ENCODE measurements around the gene ELP4. TPM values are rescaled to one million over a fixed set of nuclear protein-coding genes. Genes with fewer than 3 reads are reported as not detected.

ELP4 gene
- total and polyA plus RNA-seq, 2 experiments from 2014 or later, result 16.2 to 20.1 TPM

- H3K9me3 ChIP-seq (ENCODE audit: low read depth), result no peaks in the 10 kb centered on the region
- no peak overlapping the region for H2AFZ ChIP-seq
- H3K4me1 ChIP-seq (ENCODE audit: insufficient read depth), result no peaks in the 10 kb centered on the region; the same call in 1 of the 2 replicates
- no peaks in the 10 kb centered on the region for H3K9me2 ChIP-seq (ENCODE audit: insufficient read depth)
- TF ChIP-seq EZH2 (IDR thresholded peaks at IDR 0.05; ENCODE audit: insufficient read depth, poor library complexity, severe bottlenecking), result no peak
- no peak for TF ChIP-seq EZH2phosphoT487 (IDR thresholded peaks at IDR 0.05; ENCODE audit: insufficient read depth, low read depth)
- no peaks in the 10 kb centered on the region for H3F3A ChIP-seq (ENCODE audit: insufficient read depth)
- no peaks in the 10 kb centered on the region for H4K20me1 ChIP-seq (ENCODE audit: insufficient read depth)
- in situ Hi-C loops (cut with MboI), result no loop called here
- WGBS, 2 experiments (ENCODE audit: low coverage in 1 of 2, low lambda C conversion rate in 2 of 2, missing lambda C conversion rate in 2 of 2), result 83 to 86% methylated on average over 1 of the region's 1 CpG
- DNase-seq, result no peak
- no peak overlapping the region for H3K4me3 ChIP-seq
- H3K9ac ChIP-seq, result no peak overlapping the region
- H3K27me3 ChIP-seq (replicated peaks; ENCODE audit: insufficient read depth), result no peaks in the 10 kb centered on the region
- no peaks in the 10 kb centered on the region for H3K36me3 ChIP-seq (ENCODE audit: low read depth)
- no peak overlapping the region for H3K4me2 ChIP-seq (ENCODE audit: unreplicated experiment)
- no peak overlapping the region for H3K27ac ChIP-seq
- H3K79me2 ChIP-seq (ENCODE audit: insufficient read depth), result no peaks in the 10 kb centered on the region
These were observed 189.5 kb downstream of the ELP4 start for GRCh38 chr11:31699066-31699465.

- TF ChIP-seq EZH2phosphoT487 (IDR thresholded peaks at IDR 0.05; ENCODE audit: insufficient read depth, low read depth) (no peak), EZH2 (IDR thresholded peaks at IDR 0.05; ENCODE audit: insufficient read depth, poor library complexity, severe bottlenecking) (no peak)
- Histone ChIP-seq H3K9me2 (ENCODE audit: insufficient read depth) (no peaks in the 10 kb centered on the region), H3K27me3 (replicated peaks; ENCODE audit: insufficient read depth) (no peaks in the 10 kb centered on the region), H3K9me3 (ENCODE audit: low read depth) (no peaks in the 10 kb centered on the region), H4K20me1 (ENCODE audit: insufficient read depth) (no peaks in the 10 kb centered on the region), H3K79me2 (ENCODE audit: insufficient read depth) (no peaks in the 10 kb centered on the region), H2AFZ (no peak overlapping the region), H3K36me3 (ENCODE audit: low read depth) (no peaks in the 10 kb centered on the region), H3K27ac (no peak overlapping the region), H3F3A (ENCODE audit: insufficient read depth) (no peaks in the 10 kb centered on the region), H3K9ac (no peak overlapping the region), H3K4me3 (no peak overlapping the region), H3K4me1 (ENCODE audit: insufficient read depth) (no peaks in the 10 kb centered on the region; the same call in 1 of the 2 replicates), H3K4me2 (ENCODE audit: unreplicated experiment) (no peak overlapping the region)
- WGBS, 2 experiments (ENCODE audit: low coverage in 1 of 2, low lambda C conversion rate in 2 of 2, missing lambda C conversion rate in 2 of 2), result 44 to 48% methylated on average over 1 of the region's 1 CpG
- DNase-seq, result peak; percentile 55
- in situ Hi-C loops (cut with MboI), result no loop called here
These were observed 193.4 kb downstream of the ELP4 start for GRCh38 chr11:31702966-31703365.

GRCh38 chr11:31706357-31706756, 196.8 kb downstream of the ELP4 start:
- H3K9me3 ChIP-seq (ENCODE audit: low read depth), result no peaks in the 10 kb centered on the region
- H3K9ac ChIP-seq, result no peak overlapping the region
- H3K4me1 ChIP-seq (ENCODE audit: insufficient read depth), result no peaks in the 10 kb centered on the region; the same call in 1 of the 2 replicates
- no peaks in the 10 kb centered on the region for H3K36me3 ChIP-seq (ENCODE audit: low read depth)
- no peak overlapping the region for H3K27ac ChIP-seq
- H3F3A ChIP-seq (ENCODE audit: insufficient read depth), result no peaks in the 10 kb centered on the region
- 97 to 98% methylated on average over 1 of the region's 1 CpG for WGBS, 2 experiments (ENCODE audit: low coverage in 1 of 2, low lambda C conversion rate in 2 of 2, missing lambda C conversion rate in 2 of 2)
- no peaks in the 10 kb centered on the region for H3K9me2 ChIP-seq (ENCODE audit: insufficient read depth)
- H3K4me2 ChIP-seq (ENCODE audit: unreplicated experiment), result no peak overlapping the region
- in situ Hi-C loops (cut with MboI), result no loop called here
- no peak for DNase-seq
- TF ChIP-seq EZH2phosphoT487 (IDR thresholded peaks at IDR 0.05; ENCODE audit: insufficient read depth, low read depth), result no peak
- no peak for TF ChIP-seq EZH2 (IDR thresholded peaks at IDR 0.05; ENCODE audit: insufficient read depth, poor library complexity, severe bottlenecking)
- no peak overlapping the region for H3K4me3 ChIP-seq
- H3K27me3 ChIP-seq (replicated peaks; ENCODE audit: insufficient read depth), result no peaks in the 10 kb centered on the region
- H2AFZ ChIP-seq, result no peak overlapping the region
- no peaks in the 10 kb centered on the region for H4K20me1 ChIP-seq (ENCODE audit: insufficient read depth)
- H3K79me2 ChIP-seq (ENCODE audit: insufficient read depth), result no peaks in the 10 kb centered on the region

GRCh38 chr11:31711137-31711536, 201.6 kb downstream of the ELP4 start:
- H4K20me1 ChIP-seq (ENCODE audit: insufficient read depth), result no peaks in the 10 kb centered on the region
- in situ Hi-C loops (cut with MboI), result no loop called here
- no peak for TF ChIP-seq EZH2phosphoT487 (IDR thresholded peaks at IDR 0.05; ENCODE audit: insufficient read depth, low read depth)
- TF ChIP-seq EZH2 (IDR thresholded peaks at IDR 0.05; ENCODE audit: insufficient read depth, poor library complexity, severe bottlenecking), result no peak
- H3F3A ChIP-seq (ENCODE audit: insufficient read depth), result no peaks in the 10 kb centered on the region
- H2AFZ ChIP-seq, result no peak overlapping the region
- no peaks in the 10 kb centered on the region for H3K79me2 ChIP-seq (ENCODE audit: insufficient read depth)
- H3K9me2 ChIP-seq (ENCODE audit: insufficient read depth), result no peaks in the 10 kb centered on the region
- no peaks in the 10 kb centered on the region for H3K27me3 ChIP-seq (replicated peaks; ENCODE audit: insufficient read depth)
- H3K9ac ChIP-seq, result no peak overlapping the region
- H3K9me3 ChIP-seq (ENCODE audit: low read depth), result no peaks in the 10 kb centered on the region
- WGBS, 2 experiments (ENCODE audit: low coverage in 1 of 2, low lambda C conversion rate in 2 of 2, missing lambda C conversion rate in 2 of 2), result 59 to 62% methylated on average over 2 of the region's 2 CpGs
- H3K4me1 ChIP-seq (ENCODE audit: insufficient read depth), result no peaks in the 10 kb centered on the region
- H3K4me3 ChIP-seq, result no peak overlapping the region
- H3K27ac ChIP-seq, result no peak overlapping the region
- H3K4me2 ChIP-seq (ENCODE audit: unreplicated experiment), result no peak overlapping the region
- H3K36me3 ChIP-seq (ENCODE audit: low read depth), result no peaks in the 10 kb centered on the region
- DNase-seq, result no peak

GRCh38 chr11:31712851-31713250, 203.3 kb downstream of the ELP4 start:
- no peak overlapping the region for H3K4me3 ChIP-seq
- in situ Hi-C loops (cut with MboI), result no loop called here
- no peak overlapping the region for H2AFZ ChIP-seq
- no peaks in the 10 kb centered on the region for H4K20me1 ChIP-seq (ENCODE audit: insufficient read depth)
- H3K36me3 ChIP-seq (ENCODE audit: low read depth), result no peaks in the 10 kb centered on the region
- no peak for TF ChIP-seq EZH2 (IDR thresholded peaks at IDR 0.05; ENCODE audit: insufficient read depth, poor library complexity, severe bottlenecking)
- no peak for TF ChIP-seq EZH2phosphoT487 (IDR thresholded peaks at IDR 0.05; ENCODE audit: insufficient read depth, low read depth)
- no peaks in the 10 kb centered on the region for H3K9me3 ChIP-seq (ENCODE audit: low read depth)
- no peak for DNase-seq
- H3K27me3 ChIP-seq (replicated peaks; ENCODE audit: insufficient read depth), result no peaks in the 10 kb centered on the region
- H3K27ac ChIP-seq, result no peak overlapping the region
- WGBS, 2 experiments (ENCODE audit: low coverage in 1 of 2, low lambda C conversion rate in 2 of 2, missing lambda C conversion rate in 2 of 2), result 98 to 99% methylated on average over 2 of the region's 2 CpGs
- no peaks in the 10 kb centered on the region for H3K9me2 ChIP-seq (ENCODE audit: insufficient read depth)
- no peaks in the 10 kb centered on the region for H3K79me2 ChIP-seq (ENCODE audit: insufficient read depth)
- H3K4me2 ChIP-seq (ENCODE audit: unreplicated experiment), result no peak overlapping the region
- H3F3A ChIP-seq (ENCODE audit: insufficient read depth), result no peaks in the 10 kb centered on the region
- no peaks in the 10 kb centered on the region for H3K4me1 ChIP-seq (ENCODE audit: insufficient read depth)
- no peak overlapping the region for H3K9ac ChIP-seq

Measured in GM23248 (cell line).